Measurements from ENCODE around the gene GARIN5A. TPM values are rescaled to one million over a fixed set of nuclear protein-coding genes. Genes with fewer than 3 reads are reported as not detected.

Gene GARIN5A
- polyA plus RNA-seq, 10 donors = 3.4 to 6.1 (median 4.3) TPM

DNA sequence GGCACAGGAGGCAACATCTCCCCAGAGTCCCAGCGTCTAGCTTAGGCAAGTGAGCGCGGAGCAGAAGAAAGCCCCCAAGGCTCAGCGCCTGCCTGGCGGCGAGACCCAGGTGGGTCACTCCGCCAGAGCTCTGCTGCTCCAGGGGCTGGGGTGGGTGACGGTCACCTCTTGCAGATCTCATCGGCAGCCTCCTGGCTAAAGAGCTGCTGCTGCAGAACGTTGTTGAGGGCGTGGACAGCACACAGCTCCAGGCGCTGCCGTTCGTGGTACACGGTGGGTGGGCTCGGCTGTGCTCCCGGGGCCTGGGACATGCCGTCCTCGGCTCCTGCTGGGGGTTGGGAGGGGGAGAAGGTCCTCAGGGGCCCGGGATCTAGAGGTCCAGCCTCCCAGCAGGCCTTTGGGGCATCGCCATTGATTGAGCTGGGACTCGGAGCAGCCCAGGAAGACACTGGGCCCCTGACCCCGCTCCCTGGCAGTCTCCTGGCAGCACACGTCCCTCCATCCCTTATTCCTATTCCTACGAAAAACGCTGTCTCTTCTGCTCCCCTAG is 33.5 kb upstream of the GARIN5A start:
- DNase-seq = peak in 1 of 3 donors; percentile 64

DNA sequence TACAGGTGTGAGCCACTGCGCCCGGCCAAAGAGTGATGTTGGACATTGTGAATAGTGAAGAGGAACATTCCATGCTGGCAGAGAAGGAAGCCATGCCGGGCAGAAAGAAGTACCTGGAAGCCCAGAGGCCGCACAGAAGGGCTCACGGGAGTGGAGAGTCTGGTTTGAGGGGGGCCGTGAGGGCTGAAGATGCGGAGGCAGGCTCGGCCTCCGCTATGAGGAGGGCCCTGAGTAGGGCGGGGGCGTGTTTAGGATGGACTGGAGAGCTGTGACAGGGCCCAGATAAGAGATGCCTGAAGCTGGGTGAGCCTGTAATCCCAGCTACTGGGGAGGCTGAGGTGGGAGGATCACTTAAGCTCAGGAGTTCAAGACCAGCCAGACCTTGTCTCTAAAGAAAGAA is 32.7 kb upstream of the GARIN5A start:
- no peak for DNase-seq

DNA sequence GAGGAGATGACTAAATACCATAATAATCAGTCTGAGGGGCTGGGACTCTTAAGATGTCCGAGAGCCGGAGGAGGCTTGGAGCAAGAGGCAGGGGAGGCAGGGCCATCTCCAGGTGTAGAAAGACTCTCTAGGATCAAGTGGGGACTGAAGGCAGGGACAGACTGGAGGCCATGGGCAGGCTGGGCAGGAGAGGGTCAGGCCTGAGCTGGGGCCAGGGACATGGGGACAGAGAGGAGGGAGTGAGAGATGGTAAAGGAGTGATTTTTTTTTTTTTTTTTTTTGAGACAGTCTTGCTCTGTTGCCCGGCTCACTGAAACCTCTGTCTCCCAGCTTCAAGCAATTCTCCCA is 32.2 kb upstream of the GARIN5A start:
- no peak for DNase-seq

DNA sequence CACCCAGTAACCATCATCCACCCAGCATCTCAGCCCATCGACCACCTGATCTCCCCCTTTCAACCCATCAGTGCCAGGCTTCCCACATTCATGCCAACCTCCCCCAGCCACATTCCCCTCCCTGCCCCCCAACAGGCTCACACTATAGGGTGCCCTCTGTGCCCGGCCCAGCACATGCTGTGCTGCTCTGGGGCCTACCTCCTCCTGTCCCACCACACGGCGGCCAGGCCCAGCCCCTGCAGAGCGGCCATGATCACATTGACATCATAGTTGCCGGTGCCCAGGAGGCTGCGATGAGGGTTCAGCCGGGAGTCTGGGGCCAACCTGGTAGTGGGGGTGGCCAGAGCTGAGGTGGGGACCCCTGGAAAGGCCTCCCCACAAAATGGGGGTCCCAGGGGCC is 30.7 kb upstream of the GARIN5A start:
- no peak for DNase-seq

DNA sequence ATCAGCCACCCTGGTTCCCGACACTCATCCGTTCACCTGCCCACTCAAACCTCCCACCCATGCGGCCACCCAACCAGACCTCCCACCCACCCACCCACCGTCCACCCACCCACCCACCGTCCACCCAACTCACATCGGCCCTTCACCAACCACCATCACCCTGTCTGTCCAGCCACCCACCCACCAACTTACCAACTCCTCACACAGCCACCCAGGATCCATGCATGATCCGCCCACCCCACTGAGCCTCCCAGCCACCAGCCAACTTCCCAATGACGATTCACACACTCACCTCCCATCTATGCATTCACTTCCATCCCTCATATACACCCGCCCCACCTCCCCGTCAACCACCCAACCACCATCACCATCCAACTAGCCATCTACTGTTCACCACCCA is 30.1 kb upstream of the GARIN5A start:
- DNase-seq = no peak

DNA sequence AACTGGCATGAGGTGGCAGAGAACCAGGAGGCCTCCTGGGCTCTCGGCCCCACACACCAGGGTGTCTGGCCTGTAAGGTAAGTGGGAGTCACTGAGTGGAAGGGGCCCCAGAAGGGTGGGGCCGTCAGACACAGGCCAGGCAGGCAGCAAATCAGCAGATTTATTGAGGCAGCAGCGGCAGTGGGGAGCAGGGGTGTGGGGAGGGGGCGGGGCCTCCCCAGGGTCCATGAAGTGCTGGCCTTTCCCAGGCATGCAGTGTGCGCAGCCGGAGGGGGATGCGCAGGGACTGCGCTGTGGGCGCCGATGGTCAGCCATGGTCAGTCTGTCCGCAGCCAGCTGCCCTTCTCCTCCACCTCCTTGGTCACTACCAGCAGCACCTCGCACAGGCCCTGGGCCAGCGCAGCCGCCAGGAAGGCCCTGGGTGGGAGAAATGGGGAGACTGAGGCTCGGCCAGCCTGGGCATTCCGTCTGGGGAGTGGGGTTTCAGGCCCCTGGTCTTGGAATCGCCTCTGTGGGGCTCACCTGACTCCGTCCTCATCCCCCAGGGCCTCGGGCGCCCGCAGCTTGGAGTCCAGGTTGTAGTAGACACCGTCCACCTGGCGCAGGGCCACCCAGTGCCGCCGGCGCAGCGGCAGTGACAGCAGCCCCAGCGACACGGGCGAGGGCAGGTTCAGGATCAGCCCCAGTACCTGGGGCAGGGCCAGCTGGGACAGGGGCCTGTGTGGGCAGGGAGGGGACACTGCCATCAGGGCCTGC is 29.4 kb upstream of the GARIN5A start:
- no peak for DNase-seq

DNA sequence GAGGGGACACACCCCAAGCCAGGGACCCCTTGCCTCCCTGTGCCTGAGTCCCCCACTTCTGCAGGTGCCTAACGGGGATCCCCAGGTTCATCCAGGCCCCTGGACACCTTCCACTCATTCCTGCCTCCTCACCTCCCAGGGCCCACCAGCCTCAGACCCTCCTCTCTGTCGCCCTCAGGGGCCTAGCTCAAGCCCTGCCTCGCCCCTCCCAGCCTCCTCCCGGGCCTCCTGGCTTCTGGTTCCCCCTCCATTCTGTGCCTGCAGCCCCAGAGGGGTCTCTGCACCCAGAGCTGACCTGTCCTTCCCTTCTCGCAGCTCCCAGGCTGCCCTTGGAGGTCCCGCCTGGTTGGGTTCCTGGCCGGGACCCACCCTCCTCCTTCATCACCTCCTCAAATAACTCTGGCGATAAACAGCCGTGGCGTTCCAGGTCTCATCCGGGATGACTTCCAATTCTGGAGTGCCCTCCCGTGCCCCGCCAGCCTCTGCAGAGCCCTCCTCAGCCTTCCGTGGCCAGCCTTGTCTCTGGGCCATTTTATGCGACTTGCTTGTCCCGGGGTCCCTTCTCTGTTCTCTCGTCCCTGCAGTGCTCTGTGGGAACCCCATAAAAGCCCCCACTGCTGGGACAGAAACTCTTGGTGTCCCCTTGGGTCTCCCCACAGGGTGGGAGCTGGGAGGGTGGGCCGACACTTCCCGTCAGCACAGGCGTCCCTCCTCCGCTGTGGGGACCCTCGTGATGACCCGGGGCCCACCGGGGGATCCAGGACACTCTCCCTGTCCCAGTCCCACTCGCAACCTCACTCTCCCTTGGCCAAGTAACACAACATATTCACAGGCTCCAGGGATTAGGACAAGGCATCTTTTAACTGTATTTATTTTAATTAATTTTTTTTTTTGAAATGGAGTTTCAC is 25.2 kb upstream of the GARIN5A start:
- DNase-seq = no peak

DNA sequence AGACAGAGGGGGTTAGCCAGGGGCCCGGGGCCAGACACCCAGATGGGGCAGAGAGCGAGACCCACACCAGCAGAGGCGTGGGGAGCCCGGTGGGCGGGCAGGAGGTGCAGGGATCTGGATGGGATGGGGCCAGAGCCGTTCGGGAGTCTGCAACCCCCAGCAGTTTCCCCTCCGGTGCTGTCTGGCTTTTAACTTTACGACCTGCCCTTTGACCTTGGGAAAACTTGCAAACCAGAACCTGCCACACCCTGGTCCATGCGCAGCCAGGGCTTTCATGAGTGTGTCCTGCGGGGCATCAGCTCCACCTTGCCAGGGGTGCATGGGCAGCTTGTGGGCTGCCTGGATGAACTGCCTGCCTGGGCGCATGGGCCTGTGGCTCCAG is 24.5 kb upstream of the GARIN5A start:
- DNase-seq = no peak

DNA sequence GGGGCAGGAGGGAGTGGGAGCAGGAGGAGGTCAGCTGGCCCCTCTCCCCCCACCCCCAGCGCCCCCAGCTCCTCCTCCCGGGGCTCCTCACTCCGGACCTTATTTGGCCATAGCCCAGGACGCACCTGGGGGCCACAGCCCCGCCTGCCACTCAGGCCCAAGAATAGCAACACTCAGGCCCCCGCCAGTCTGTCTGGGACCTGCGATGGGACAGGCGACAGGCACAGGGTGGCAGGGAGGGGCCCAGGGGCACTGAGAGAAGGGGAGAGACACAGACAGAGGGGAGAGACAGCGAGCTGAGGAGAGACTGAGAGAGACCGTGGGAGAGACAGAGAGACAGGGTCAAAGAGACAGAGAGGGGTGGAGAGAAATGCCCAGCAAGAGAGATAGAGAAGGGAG is 24.1 kb upstream of the GARIN5A start:
- DNase-seq = peak in 1 of 3 donors; percentile 60

DNA sequence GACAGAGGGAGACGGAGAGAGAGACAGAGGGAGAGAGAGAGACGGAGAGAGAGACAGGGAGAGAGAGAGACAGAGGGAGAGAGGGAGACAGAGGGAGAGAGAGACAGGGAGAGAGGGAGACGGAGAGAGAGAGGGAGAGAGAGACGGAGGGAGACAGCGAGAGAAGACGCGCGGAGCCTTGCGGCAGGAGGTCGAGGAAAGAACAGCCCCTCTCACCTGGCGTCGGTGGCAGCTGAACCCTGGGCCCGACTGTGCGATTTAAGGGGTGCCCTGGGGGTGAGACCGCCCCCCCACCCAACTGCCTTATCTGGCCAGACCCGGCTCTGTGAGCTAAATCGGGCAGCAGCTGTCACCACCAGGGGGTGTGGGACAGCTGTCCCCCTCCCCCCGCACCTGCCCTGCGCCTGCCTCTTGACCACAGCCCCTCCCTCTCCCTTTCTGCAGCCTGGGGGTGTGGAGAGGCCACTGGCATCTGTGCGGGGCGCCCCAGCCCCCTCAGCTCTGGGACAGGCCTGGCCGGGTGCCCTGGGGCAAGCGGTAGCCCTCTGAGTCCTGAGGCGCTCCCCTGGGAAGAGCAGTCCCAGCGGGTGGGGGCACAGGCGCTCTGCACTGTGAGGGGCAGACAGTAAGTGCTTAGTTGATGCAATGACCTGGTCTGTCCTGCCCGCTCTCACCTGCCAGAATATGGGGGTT is 23.6 kb upstream of the GARIN5A start:
- peak; percentile 73 to 82 (median 78) for DNase-seq

DNA sequence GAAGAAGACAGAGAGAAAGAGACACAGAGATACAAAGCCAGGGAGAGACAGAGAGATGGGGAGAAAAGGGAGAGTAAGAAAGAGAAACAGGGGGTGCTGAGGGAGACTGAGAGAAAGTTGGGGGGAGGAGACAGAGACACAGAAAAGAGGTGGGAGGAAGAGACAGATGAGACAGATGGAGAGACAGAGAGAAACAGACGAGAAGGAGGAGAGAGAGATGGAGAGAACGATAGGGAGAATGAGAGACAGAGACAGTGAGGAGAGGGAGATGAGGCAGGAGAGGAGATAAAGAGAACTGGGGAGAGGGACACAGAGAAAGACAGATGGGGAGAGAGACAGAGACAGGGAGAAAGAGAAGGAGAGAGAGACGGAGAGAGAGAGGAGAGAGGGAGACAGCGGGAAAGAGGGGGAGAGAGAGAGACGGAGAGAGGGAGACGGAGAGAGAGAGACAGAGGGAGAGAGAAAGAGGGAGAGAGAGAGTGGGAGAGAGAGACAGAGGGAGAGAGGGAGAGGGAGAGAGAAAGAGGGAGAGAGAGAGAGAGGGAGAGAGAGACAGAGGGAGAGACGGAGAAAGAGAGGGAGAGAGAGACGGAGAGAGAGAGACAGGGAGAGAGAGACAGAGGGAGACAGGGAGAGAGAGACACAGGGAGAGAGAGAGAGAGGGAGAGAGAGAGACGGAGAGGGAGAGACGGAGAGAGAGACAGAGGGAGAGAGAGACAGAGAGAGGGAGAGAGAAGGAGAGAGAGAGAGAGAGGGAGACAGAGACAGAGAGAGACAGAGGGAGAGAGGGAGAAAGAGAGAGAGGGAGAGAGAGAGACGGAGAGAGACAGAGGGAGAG is 21.8 kb upstream of the GARIN5A start:
- no peak for DNase-seq

DNA sequence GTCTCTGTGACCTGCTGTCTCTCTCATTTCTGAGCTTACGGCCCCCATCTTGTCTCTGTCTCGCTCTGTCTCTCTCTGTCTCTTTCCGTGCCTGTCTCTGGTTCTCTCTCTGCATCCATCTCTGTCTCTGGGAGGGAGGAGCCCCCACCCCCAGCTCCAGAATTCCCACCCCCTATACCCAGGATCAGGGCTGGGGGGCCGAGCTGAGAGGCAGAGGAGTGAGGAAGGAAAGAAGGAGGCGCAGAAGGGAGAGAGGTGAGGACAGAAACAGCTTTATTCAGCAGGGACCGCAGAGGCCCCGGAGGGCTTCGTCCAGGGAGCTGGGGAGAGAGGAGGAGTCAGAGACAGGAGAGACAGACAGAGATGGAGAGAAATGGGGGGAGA is 20.4 kb upstream of the GARIN5A start:
- no peak for DNase-seq

DNA sequence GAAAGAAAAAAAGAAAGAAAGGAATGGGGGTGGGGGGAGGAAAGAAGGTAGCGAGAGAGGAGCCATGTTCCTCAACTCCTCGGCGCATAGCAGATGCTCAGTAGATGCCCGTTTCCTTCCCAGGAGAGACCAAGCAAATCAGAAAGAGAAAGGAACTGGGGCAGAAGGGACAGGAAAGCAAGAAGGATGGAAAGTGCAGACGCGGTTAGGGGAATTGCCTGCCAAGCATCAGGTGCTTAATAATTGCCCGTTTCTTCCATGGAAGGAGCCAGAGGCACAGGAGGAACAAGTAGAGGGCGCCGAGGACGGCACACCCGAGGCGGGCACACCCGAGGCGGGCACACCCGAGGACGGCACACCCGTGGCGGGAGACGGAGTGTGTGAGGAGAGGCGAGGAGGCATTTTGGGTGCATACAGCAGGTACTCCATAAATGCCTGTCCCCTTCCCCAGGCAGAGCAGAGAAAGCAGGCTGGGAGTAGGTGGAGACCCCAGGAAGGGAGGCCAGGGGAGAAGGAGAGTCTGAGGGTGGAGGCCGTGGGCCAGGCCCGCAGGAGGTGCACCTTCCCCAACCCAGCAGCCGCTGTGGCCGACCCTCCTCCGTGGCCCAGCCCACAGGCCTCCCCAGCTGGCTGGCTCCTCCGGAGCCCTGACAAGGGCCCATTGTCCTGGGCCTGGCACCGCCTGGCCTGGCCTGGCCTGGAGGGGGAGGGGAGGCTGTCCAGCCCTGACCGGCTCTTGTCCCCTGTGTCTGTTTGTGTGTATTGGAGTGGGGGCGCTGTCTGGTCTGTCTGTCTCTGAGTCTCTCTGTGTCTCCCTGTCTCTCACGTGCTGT is 19.8 kb upstream of the GARIN5A start:
- DNase-seq = peak in 1 of 3 donors; percentile 69

DNA sequence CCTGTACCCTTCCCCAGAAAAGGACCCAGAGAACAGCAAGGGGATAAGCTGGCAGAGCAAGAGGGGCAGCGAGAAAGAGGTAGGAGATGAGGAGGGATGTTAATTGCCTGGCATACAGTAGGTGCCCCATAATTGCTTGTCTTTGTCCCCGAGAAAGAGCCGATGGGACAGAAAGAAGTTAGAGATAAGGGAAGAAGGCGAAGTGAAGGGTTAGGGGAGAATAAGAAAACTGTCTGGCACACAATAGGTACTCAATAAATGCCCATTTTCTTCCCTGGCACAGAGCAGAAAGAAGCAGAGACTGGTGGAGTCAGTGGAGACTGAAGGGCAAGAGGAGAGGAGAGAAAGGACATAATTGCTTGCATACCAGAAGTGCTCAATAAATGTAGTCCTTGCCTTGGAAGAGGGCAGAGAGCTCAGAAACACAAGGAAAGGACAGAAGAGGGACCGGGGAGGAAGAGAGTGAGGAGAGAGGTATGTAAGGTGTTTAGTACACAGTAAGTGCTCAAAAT is 18.4 kb upstream of the GARIN5A start:
- no peak for DNase-seq

DNA sequence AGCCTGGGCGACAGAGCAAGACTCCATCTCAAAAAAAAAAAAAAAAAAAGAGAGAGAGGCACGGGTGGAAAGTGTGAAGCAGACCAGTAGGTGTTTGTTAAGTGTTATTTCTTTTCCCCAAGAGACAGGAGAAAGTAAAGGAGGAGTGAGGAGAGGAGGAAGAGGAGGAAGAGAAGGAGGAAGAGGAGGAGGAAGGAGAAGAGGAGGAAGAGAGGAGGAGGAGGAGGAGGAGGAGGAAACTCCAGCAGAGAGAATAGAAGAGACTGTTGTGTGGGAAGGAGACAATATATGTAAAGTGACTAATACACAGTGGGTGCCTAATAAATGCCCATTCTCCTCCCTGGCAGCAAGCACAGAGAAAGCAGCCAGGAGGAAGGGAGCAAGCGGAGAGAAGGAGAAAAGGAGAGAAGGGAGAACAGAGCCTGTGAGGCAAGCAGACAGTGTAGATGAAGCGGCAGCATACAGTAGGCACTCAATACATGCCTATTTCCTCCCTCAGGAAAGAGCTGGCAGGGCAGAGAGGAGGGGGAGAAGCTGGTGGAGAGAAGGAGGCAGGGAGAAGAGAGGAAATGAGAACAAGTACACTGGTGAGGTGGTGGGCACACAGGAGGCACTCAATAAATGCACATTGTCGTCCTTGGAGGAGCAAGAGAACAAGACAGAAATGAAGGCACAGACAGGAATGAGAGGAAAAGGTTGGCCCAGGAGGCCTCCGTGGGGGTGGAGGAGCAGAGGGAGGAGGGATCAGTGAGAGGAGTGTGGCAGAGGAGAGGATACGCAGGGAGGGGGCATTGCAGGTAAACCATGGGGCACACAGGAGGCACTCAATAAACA is 17.8 kb upstream of the GARIN5A start:
- DNase-seq = no peak

DNA sequence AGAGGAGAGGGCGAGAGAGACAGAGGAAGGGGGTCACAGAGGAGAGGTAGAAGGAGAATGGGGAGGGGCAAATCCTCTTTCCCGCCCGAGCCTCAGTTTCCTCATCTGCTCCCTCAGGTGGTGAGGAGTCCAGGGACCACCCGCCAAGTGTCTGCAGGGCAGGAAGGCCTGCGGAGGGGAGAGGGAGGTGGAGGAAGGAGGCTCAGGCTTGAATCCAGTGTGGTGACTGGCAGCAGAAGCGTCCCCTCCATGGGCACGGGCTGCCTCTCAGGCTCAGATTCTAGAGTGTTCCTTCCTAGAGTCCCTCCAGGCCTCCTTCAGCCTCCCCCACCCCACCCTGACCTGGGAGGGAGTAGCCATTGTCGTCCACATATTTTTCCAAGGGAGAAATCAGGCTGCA is 16.5 kb upstream of the GARIN5A start:
- no peak for DNase-seq

DNA sequence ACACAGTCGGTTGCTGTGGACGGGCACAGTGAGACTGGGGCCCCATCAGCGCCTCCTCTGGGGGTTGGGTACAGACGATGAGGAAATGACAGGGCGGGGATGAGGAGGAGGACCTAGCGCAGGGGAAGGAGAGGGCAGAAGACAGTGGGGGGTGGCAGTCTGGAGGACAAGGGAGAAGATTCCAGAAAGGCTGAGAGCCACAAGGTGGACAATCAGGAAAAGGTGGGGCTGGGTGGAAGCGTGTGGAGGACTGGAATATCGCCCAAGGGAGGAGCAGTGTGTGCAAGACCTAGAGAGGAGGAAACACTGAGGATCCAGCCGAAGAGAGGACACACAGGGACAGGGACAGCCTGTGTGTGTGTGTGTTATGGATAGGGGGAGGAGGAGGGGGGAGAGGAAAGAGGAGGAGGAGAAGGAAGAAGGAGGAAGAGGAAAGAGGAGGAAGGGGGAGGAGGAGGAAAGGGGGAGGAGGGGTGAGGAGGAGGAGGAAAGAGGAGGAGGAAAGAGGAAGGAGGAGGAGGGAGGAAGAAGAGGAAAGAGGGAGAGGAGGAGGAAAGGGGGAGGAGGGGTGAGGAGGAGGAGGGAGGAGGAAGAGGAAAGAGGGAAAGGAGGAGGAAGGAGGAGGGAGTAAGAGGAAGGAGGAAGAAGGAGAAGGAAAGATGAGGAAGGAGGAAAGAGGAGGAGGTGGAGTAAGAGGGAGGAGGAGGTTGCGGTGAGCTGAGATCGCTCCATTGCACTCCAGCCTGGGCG is 15.8 kb upstream of the GARIN5A start:
- DNase-seq = peak in 1 of 3 donors; percentile 58

DNA sequence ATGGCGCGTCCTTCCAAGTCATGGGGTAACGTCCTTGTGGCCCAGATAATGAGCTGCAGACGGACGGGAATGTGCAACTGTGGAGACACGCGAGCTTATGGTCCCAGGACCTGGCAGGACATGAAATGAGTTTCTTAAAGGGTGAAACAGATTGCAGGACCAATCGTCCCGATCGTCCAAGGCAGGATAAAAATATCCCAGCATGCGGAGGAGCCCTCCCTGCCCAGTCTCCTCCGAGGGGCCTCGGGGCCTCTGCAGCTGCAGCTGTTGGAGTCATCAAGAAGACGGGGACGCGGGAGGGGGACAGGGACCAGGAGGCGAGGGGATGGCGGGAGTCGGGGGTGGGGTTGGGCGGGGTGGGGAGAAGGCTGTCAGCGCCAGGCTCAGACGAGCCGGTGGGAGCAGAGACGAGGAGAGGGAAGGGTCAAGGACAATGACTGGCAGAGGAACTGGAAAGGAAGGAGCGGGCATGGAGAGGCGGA is 14.4 kb upstream of the GARIN5A start:
- peak; percentile 80 to 85 (median 82) for DNase-seq
